ENCODE measurements around the gene CMIP. TPM values are rescaled to one million over a fixed set of nuclear protein-coding genes. Genes with fewer than 3 reads are reported as not detected.

Gene CMIP
- total and polyA plus RNA-seq, 10 of the 15 experiments (the other 5 are each of a cell fraction or from before 2014, with no cell fraction given): 1.2 to 43.2 (median 4.4) TPM

DNA sequence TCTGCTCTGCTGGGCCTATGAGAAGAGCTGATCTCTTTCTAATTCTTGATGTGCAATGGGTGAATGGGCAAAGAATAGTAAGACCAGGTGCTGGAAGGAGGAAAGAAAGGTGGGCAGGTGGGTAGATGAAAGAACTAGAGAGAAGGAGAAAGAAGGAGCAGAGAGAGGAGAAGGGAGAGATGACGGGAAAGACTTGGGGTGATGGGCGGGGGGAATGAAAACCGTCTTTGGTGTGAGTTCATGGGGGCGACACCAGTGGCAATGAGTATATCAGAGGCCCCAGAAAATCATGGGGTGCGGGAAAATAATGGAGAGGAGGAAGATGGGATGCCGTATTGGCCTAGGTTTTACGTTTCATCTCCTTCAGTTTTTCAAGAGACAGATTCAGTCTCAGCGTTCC, 205.7 kb downstream of the CMIP start (continued):
- TF ChIP-seq CEBPZ (IDR thresholded peaks at IDR 0.05; ENCODE audit: low read depth, low read length): no peak
- TF ChIP-seq MTA2 (IDR thresholded peaks at IDR 0.05; ENCODE audit: low read depth): no peak

DNA sequence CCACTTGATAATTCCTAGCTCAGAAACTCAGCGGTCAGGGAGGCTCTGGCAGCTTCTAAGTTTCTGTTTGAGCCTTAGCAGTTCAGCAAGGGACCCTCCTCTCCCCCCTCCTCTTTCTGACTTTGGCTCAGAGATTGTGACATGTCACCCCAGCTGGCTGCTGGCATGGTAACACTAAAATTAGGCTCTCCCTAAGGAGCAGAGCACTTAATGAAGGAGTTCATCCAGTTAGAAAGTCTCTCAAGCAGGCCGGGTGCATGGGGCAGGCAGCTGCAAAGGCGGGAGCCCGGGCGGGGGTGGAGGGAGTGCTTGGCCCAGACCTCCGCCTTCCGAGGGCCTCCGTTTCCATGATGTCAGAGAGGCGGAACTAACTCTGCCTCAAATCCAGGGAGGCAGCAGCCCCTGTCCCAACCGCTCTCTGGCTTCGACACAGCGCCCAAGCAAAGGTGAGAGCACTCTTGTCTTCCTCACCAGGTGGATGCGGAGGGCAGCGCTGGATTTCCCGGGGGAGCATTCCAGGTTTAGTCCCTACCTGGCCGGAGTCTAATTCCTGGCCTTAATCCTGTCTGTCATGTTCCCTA, 206.5 kb downstream of the CMIP start:
- ChIA-PET POLR2A (no interaction called here), SMC1A (ENCODE audit: uncharacterized antibody, unreplicated experiment) (no interaction called here), RAD21 (ENCODE audit: unreplicated experiment) (no interaction called here), CTCF (no interaction called here)
- H2AFZ ChIP-seq (ENCODE audit: control insufficient read depth, low read depth, low read length): no peak overlapping the region
- H3K27ac ChIP-seq (ENCODE audit: control insufficient read depth, insufficient read depth): no peak overlapping the region
- no peak overlapping the region for H3K9ac ChIP-seq (ENCODE audit: control insufficient read depth, insufficient read depth, low read length)
- intact Hi-C loops (cut with micrococcal nuclease; ENCODE audit: unreplicated experiment): no loop called here
- H3K4me2 ChIP-seq (ENCODE audit: control insufficient read depth, insufficient read depth): no peak overlapping the region
- TF ChIP-seq RAD51 (IDR thresholded peaks at IDR 0.05): no peak
- no peak for TF ChIP-seq HDAC6 (IDR thresholded peaks at IDR 0.05; ENCODE audit: unreplicated experiment)
- TF ChIP-seq CHD2 (IDR thresholded peaks at IDR 0.05; ENCODE audit: borderline replicate concordance, low read depth, low read length): no peak
- TF ChIP-seq CEBPB (IDR thresholded peaks at IDR 0.05; ENCODE audit: borderline replicate concordance in 1 of 2, low read depth in 2 of 2, low read length in 2 of 2): no peak
- no peak for TF ChIP-seq IRF4 (IDR thresholded peaks at IDR 0.05; ENCODE audit: low read depth, low read length)
- no peak for TF ChIP-seq ZNF217 (IDR thresholded peaks at IDR 0.05)
- no peak for TF ChIP-seq MYC (IDR thresholded peaks at IDR 0.05; ENCODE audit: insufficient read depth, insufficient read length, insufficient replicate concordance, low read length, severe bottlenecking)
- no peak for TF ChIP-seq POU2F2 (IDR thresholded peaks at IDR 0.05; ENCODE audit: borderline replicate concordance, low read depth, low read length)
- no peak for TF ChIP-seq CBFB (IDR thresholded peaks at IDR 0.05; ENCODE audit: low read depth)
- TF ChIP-seq, protein P1, sequence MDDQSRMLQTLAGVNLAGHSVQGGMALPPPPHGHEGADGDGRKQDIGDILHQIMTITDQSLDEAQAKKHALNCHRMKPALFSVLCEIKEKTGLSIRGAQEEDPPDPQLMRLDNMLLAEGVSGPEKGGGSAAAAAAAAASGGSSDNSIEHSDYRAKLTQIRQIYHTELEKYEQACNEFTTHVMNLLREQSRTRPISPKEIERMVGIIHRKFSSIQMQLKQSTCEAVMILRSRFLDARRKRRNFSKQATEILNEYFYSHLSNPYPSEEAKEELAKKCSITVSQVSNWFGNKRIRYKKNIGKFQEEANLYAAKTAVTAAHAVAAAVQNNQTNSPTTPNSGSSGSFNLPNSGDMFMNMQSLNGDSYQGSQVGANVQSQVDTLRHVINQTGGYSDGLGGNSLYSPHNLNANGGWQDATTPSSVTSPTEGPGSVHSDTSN (IDR thresholded peaks at IDR 0.05; ENCODE audit: insufficient replicate concordance, low read depth, low read length): no peak
- no peak for TF ChIP-seq SMAD1 (IDR thresholded peaks at IDR 0.05; ENCODE audit: low read depth, partially characterized antibody)
- TF ChIP-seq, protein P2, sequence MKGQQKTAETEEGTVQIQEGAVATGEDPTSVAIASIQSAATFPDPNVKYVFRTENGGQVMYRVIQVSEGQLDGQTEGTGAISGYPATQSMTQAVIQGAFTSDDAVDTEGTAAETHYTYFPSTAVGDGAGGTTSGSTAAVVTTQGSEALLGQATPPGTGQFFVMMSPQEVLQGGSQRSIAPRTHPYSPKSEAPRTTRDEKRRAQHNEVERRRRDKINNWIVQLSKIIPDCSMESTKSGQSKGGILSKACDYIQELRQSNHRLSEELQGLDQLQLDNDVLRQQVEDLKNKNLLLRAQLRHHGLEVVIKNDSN (IDR thresholded peaks at IDR 0.05; ENCODE audit: borderline replicate concordance, extremely low read length, insufficient read depth, low read depth, low read length): no peak
- TF ChIP-seq SMC3 (IDR thresholded peaks at IDR 0.05; ENCODE audit: borderline replicate concordance, low read length): no peak
- no peak for TF ChIP-seq POLR2AphosphoS2 (IDR thresholded peaks at IDR 0.05; ENCODE audit: low read depth, low read length)
- TF ChIP-seq TCF12 (IDR thresholded peaks at IDR 0.05; ENCODE audit: low read depth, low read length): no peak
- no peak for TF ChIP-seq FOS (IDR thresholded peaks at IDR 0.05; ENCODE audit: borderline replicate concordance, extremely low read depth, insufficient read length)
- peaks cover 13% of the 10 kb centered on the region for H3K4me1 ChIP-seq (ENCODE audit: control insufficient read depth, insufficient read depth, low read length)
- H3K9me3 ChIP-seq (replicated peaks; ENCODE audit: control insufficient read depth, insufficient read depth, low read length): no peaks in the 10 kb centered on the region
- no peak for DNase-seq (ENCODE audit: low read depth, low spot score)
- no peaks in the 10 kb centered on the region for H3K27me3 ChIP-seq (replicated peaks in 1 of 2; ENCODE audit: control insufficient read depth in 2 of 2, insufficient read depth in 2 of 2, low read length in 1 of 2)
- peaks cover 10 to 14% of the 10 kb centered on the region in 2 experiments; a peak in 3 of 4 replicates for H3K36me3 ChIP-seq (ENCODE audit: control insufficient read depth in 2 of 2, insufficient read depth in 2 of 2, low read length in 1 of 2)
- no TSS peak for BruUV-seq (replicated peaks)
- H3K4me3 ChIP-seq: no peak overlapping the region
- 96% methylated on average over 16 of the region's 16 CpGs for WGBS (ENCODE audit: insufficient coverage, insufficient replicate concordance, low lambda C conversion rate, missing lambda C conversion rate)
- no peaks in the 10 kb centered on the region for H3K79me2 ChIP-seq (ENCODE audit: control insufficient read depth, insufficient read depth, low read length)
- in situ Hi-C loops (cut with MboI): no loop called here
- no peak for FAIRE-seq
- H4K20me1 ChIP-seq (ENCODE audit: control insufficient read depth, insufficient read depth): no peaks in the 10 kb centered on the region
- no peak for ATAC-seq

Data from GM12878 (cell line).